Trophoblast cell (in vitro differentiated cells and primary cell): ENCODE measurements around the gene SLIT3.

Experiments used
- DNase-seq, 2 donors: peaks; one replicate each; pipeline ENCODE4 v3.0.0-alpha.2; 2016
- H2AFZ ChIP-seq: 2 replicates; pipeline ENCODE4 v1.6.1; 2013; ENCODE audit warnings: low read length, moderate library complexity, mild to moderate bottlenecking; ENCODE audit not compliant: insufficient read depth, poor library complexity
- H2AK5ac ChIP-seq: 2 replicates; pipeline ENCODE4 v1.6.1; 2013; ENCODE audit warnings: mild to moderate bottlenecking, low read length
- H2BK120ac ChIP-seq: 2 replicates; pipeline ENCODE4 v1.6.1; 2013; ENCODE audit warnings: low read length, mild to moderate bottlenecking, moderate library complexity; ENCODE audit not compliant: insufficient read depth, poor library complexity
- H2BK12ac ChIP-seq: 2 replicates; pipeline ENCODE4 v1.6.1; 2013; ENCODE audit warnings: mild to moderate bottlenecking, low read length, moderate library complexity
- H2BK5ac ChIP-seq: 2 replicates; pipeline ENCODE4 v1.6.1; 2013; ENCODE audit warnings: low read length, low read depth, moderate library complexity, mild to moderate bottlenecking; ENCODE audit not compliant: poor library complexity
- H3K14ac ChIP-seq: 2 replicates; pipeline ENCODE4 v1.6.1; 2013; ENCODE audit warnings: mild to moderate bottlenecking, low read length
- H3K18ac ChIP-seq: 2 replicates; pipeline ENCODE4 v1.6.1; 2013; ENCODE audit warnings: mild to moderate bottlenecking, low read length
- H3K23ac ChIP-seq: 2 replicates; pipeline ENCODE4 v1.6.1; 2013; ENCODE audit warnings: low read length
- H3K27ac ChIP-seq: 2 replicates; pipeline ENCODE4 v1.5.1; 2013; ENCODE audit warnings: low read depth, mild to moderate bottlenecking, inconsistent platforms, low read length, moderate library complexity
- H3K27me3 ChIP-seq: 2 replicates; pipeline ENCODE4 v1.6.1; 2013; ENCODE audit warnings: inconsistent platforms, mild to moderate bottlenecking, low read length, moderate library complexity; ENCODE audit not compliant: insufficient read depth
- H3K36me3 ChIP-seq, 2 experiments: 1 replicate in 1 of 2; 2 replicates in 1 of 2; pipeline ENCODE4 v1.6.1; 2013; ENCODE audit warnings: low read length in 2 of 2, mild to moderate bottlenecking in 2 of 2, moderate library complexity in 1 of 2; ENCODE audit not compliant: insufficient read depth in 2 of 2, control insufficient read depth in 1 of 2
- H3K4ac ChIP-seq: 2 replicates; pipeline ENCODE4 v1.6.1; 2013; ENCODE audit warnings: low read depth, mild to moderate bottlenecking, low read length, moderate library complexity
- H3K4me1 ChIP-seq, 2 experiments: 1 replicate in 1 of 2; 2 replicates in 1 of 2; pipeline ENCODE4 v1.6.1; 2013; ENCODE audit warnings: low read length in 2 of 2, mild to moderate bottlenecking in 2 of 2, moderate library complexity in 1 of 2; ENCODE audit not compliant: insufficient read depth in 2 of 2, control insufficient read depth in 1 of 2
- H3K4me2 ChIP-seq: 2 replicates; pipeline ENCODE4 v1.6.1; 2013; ENCODE audit warnings: inconsistent platforms, mild to moderate bottlenecking, low read length, moderate library complexity
- H3K4me3 ChIP-seq: 2 replicates; pipeline ENCODE4 v1.5.1; 2013; ENCODE audit warnings: mild to moderate bottlenecking, low read depth, low read length, inconsistent platforms
- H3K79me1 ChIP-seq: one replicate; pipeline ENCODE4 v1.6.1; 2013; ENCODE audit warnings: low read length
- H3K79me2 ChIP-seq: 2 replicates; pipeline ENCODE4 v1.6.1; 2013; ENCODE audit warnings: low read length, mild to moderate bottlenecking; ENCODE audit not compliant: control insufficient read depth, insufficient read depth, poor library complexity
- H3K9ac ChIP-seq: 2 replicates; pipeline ENCODE4 v1.6.1; 2013; ENCODE audit warnings: mild to moderate bottlenecking, low read length
- H3K9me3 ChIP-seq: 2 replicates; pipeline ENCODE4 v1.6.1; 2013; ENCODE audit warnings: low read depth, mild to moderate bottlenecking, control low read depth, inconsistent platforms, low read length; ENCODE audit not compliant: insufficient read depth
- H4K12ac ChIP-seq: 2 replicates; pipeline ENCODE4 v1.6.1; 2013; ENCODE audit warnings: low read depth, mild to moderate bottlenecking, low read length, moderate library complexity
- H4K8ac ChIP-seq: 2 replicates; pipeline ENCODE4 v1.6.1; 2013; ENCODE audit warnings: low read depth, mild to moderate bottlenecking, low read length, moderate library complexity
- H4K91ac ChIP-seq: one replicate; pipeline ENCODE4 v1.6.1; 2013; ENCODE audit warnings: low read depth, mild to moderate bottlenecking, low read length, moderate library complexity
- WGBS: extraction: QIAGEN DNeasy Blood & Tissue Kit; methylation state at CpG from one replicate; pipeline ENCODE4 v1.1.7; 2013; ENCODE audit warnings: missing lambda C conversion rate; ENCODE audit not compliant: insufficient read length, insufficient coverage; ENCODE audit errors: extremely low coverage; 5-methylcytosine and 5-hydroxymethylcytosine counted together

Gene SLIT3

DNA sequence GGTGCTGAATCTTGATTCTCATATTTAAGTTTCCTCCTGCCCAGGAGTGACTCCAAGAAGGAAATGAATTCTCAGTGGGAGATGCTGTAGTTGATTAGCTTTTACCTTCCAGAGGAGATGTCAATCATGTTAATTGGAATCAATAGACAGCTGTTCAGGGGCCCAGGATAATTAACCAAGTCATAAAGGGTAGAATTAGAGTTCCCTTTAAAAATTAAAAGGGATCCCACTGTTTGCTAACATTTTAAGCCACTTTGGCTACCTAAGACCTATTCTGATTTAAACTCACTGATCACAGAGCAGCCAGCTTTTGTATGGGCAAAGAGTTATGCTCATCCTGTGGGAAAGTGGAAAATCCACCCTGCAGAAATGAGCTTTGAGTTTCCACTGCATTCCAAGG is 249.6 kb downstream of the SLIT3 start:
- Histone ChIP-seq H3K4me1 (peaks cover 10 to 20% of the 10 kb centered on the region in 2 experiments), H3K79me2 (no peaks in the 10 kb centered on the region), H4K91ac (no peak overlapping the region), H3K4ac (no peak overlapping the region), H2BK5ac (no peak overlapping the region), H3K23ac (no peak overlapping the region), H3K9me3 (no peaks in the 10 kb centered on the region), H3K27ac (no peak overlapping the region), H3K36me3 (no peaks in the 10 kb centered on the region), H3K9ac (no peak overlapping the region), H3K4me2 (no peak overlapping the region), H3K79me1 (no peaks in the 10 kb centered on the region), H4K12ac (no peak overlapping the region), H4K8ac (no peak overlapping the region), H3K18ac (no peak overlapping the region), H2BK120ac (no peak overlapping the region), H3K14ac (no peak overlapping the region), H2BK12ac (no peak overlapping the region), H3K27me3 (no peaks in the 10 kb centered on the region), H2AFZ (no peak overlapping the region), H2AK5ac (no peak overlapping the region), H3K4me3 (no peak overlapping the region)
- no peak for DNase-seq

DNA sequence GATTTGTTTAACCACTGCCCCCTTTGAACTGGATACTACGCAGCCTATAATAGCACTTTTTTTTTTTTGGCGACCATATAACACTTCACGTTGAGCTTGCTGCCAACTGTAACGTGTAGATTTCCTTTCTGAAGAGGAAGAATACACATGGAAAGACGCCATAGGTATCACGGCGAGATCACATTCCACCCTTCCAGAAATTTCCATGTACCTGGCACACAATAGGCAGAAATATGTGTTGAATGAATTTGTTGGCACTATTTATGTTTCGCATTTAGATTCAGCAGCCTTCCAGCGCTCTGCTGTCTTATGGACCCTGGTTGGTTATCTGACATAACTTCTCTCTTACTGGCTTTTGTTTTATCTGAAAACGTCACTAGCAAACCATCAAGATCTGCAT is 250.3 kb downstream of the SLIT3 start:
- Histone ChIP-seq H3K4me3 (no peak overlapping the region), H3K4ac (no peak overlapping the region), H3K4me2 (no peak overlapping the region), H4K91ac (no peak overlapping the region), H3K9me3 (no peaks in the 10 kb centered on the region), H3K79me1 (no peaks in the 10 kb centered on the region), H4K8ac (no peak overlapping the region), H3K9ac (no peak overlapping the region), H2BK5ac (no peak overlapping the region), H3K27me3 (no peaks in the 10 kb centered on the region), H3K23ac (no peak overlapping the region), H2BK120ac (no peak overlapping the region), H4K12ac (no peak overlapping the region), H2AK5ac (no peak overlapping the region), H3K79me2 (no peaks in the 10 kb centered on the region), H3K18ac (no peak overlapping the region), H3K4me1 (peaks cover 12 to 21% of the 10 kb centered on the region in 2 experiments), H3K14ac (no peak overlapping the region), H3K27ac (no peak overlapping the region), H2BK12ac (no peak overlapping the region), H3K36me3 (no peaks in the 10 kb centered on the region), H2AFZ (no peak overlapping the region)
- DNase-seq = no peak
- no CpG with 5 or more reads among the region's 10 CpGs for WGBS

GRCh38 chr5:169050146-169050571 is 250.8 kb downstream of the SLIT3 start:
- H2BK5ac ChIP-seq = no peak overlapping the region
- no peak overlapping the region for H3K4me3 ChIP-seq
- H3K27me3 ChIP-seq = no peaks in the 10 kb centered on the region
- no peak overlapping the region for H4K91ac ChIP-seq
- no peak for DNase-seq
- H3K4me1 ChIP-seq = peaks cover 12 to 21% of the 10 kb centered on the region in 2 experiments
- H3K36me3 ChIP-seq = no peaks in the 10 kb centered on the region
- no peak overlapping the region for H3K9ac ChIP-seq
- no peak overlapping the region for H4K12ac ChIP-seq
- no peaks in the 10 kb centered on the region for H3K79me2 ChIP-seq
- H2AFZ ChIP-seq = no peak overlapping the region
- no peak overlapping the region for H3K4ac ChIP-seq
- no CpG with 5 or more reads among the region's 2 CpGs for WGBS
- H3K18ac ChIP-seq = no peak overlapping the region
- H3K14ac ChIP-seq = no peak overlapping the region
- H2BK120ac ChIP-seq = no peak overlapping the region
- H3K23ac ChIP-seq = no peak overlapping the region
- H4K8ac ChIP-seq = no peak overlapping the region
- no peaks in the 10 kb centered on the region for H3K9me3 ChIP-seq
- H2AK5ac ChIP-seq = no peak overlapping the region
- H3K27ac ChIP-seq = no peak overlapping the region
- H3K79me1 ChIP-seq = no peaks in the 10 kb centered on the region
- H2BK12ac ChIP-seq = no peak overlapping the region
- H3K4me2 ChIP-seq = no peak overlapping the region

- no peak overlapping the region for H2BK120ac ChIP-seq
- no peaks in the 10 kb centered on the region for H3K9me3 ChIP-seq
- no peak for DNase-seq
- no peak overlapping the region for H2AK5ac ChIP-seq
- no peak overlapping the region for H2AFZ ChIP-seq
- no peak overlapping the region for H2BK12ac ChIP-seq
- H3K27me3 ChIP-seq = no peaks in the 10 kb centered on the region
- H3K18ac ChIP-seq = no peak overlapping the region
- no peak overlapping the region for H4K12ac ChIP-seq
- H3K4me1 ChIP-seq = peaks cover 14 to 26% of the 10 kb centered on the region in 2 experiments
- no peak overlapping the region for H3K4me2 ChIP-seq
- no peak overlapping the region for H4K8ac ChIP-seq
- no peak overlapping the region for H3K4me3 ChIP-seq
- no CpG with 5 or more reads among the region's 2 CpGs for WGBS
- no peak overlapping the region for H3K4ac ChIP-seq
- H3K27ac ChIP-seq = no peak overlapping the region
- no peak overlapping the region for H3K14ac ChIP-seq
- no peak overlapping the region for H3K9ac ChIP-seq
- H3K36me3 ChIP-seq = no peaks in the 10 kb centered on the region
- no peak overlapping the region for H3K23ac ChIP-seq
- no peaks in the 10 kb centered on the region for H3K79me2 ChIP-seq
- no peaks in the 10 kb centered on the region for H3K79me1 ChIP-seq
- H4K91ac ChIP-seq = no peak overlapping the region
- H2BK5ac ChIP-seq = no peak overlapping the region
These were observed 251.2 kb downstream of the SLIT3 start for GRCh38 chr5:169049712-169050111.
